GM19023 (cell line): ENCODE measurements around the gene SETD7.

Experiments used
- ATAC-seq: cut with Tn5 transposase; IDR thresholded peaks from one replicate; pipeline ENCODE4 v1.9.1; 2021; ENCODE audit warnings: mild to moderate bottlenecking, moderate library complexity; ENCODE audit not compliant: unreplicated experiment

The SETD7 gene

GRCh38 chr4:139514382-139515059 lies 41.5 kb downstream of the SETD7 start:
- no peak for ATAC-seq

- ATAC-seq, result no peak
Observed at GRCh38 chr4:139511320-139511719, 44.7 kb downstream of the SETD7 start.

- no peak for ATAC-seq
Observed at GRCh38 chr4:139509727-139510410, 46.1 kb downstream of the SETD7 start.

- ATAC-seq, result no peak
Observed at GRCh38 chr4:139508581-139509237, 47.3 kb downstream of the SETD7 start.

- ATAC-seq, result no peak
Observed at GRCh38 chr4:139506774-139507173, 49.2 kb downstream of the SETD7 start.

- no peak for ATAC-seq
Observed at GRCh38 chr4:139503622-139504166, 52.3 kb downstream of the SETD7 start.

- ATAC-seq, result no peak
Observed at GRCh38 chr4:139501927-139502899, 53.8 kb downstream of the SETD7 start.

- no peak for ATAC-seq
Observed at GRCh38 chr4:139501527-139501926, 54.5 kb downstream of the SETD7 start.

- no peak for ATAC-seq
Observed at GRCh38 chr4:139501117-139501516, 54.9 kb downstream of the SETD7 start.

- no peak for ATAC-seq
Observed at GRCh38 chr4:139499186-139499585, 56.8 kb downstream of the SETD7 start.

- ATAC-seq, result no peak
Observed at GRCh38 chr4:139493176-139493575, 62.8 kb downstream of the SETD7 start.

GRCh38 chr4:139492429-139492828 lies 63.6 kb downstream of the SETD7 start:
- no peak for ATAC-seq

GRCh38 chr4:139489638-139490037 lies 66.4 kb downstream of the SETD7 start:
- no peak for ATAC-seq

- ATAC-seq, result no peak
Observed at GRCh38 chr4:139488442-139488841, 67.6 kb downstream of the SETD7 start.

- ATAC-seq, result no peak
Observed at GRCh38 chr4:139484783-139485311, 71.2 kb downstream of the SETD7 start.

- ATAC-seq, result no peak
Observed at GRCh38 chr4:139483000-139483399, 73.0 kb downstream of the SETD7 start.

GRCh38 chr4:139481465-139481864 lies 74.6 kb downstream of the SETD7 start:
- ATAC-seq, result no peak

- ATAC-seq, result no peak
Observed at GRCh38 chr4:139476363-139476762, 79.7 kb downstream of the SETD7 start.

- no peak for ATAC-seq
Observed at GRCh38 chr4:139472852-139473251, 83.2 kb downstream of the SETD7 start.

- ATAC-seq, result no peak
Observed at GRCh38 chr4:139470997-139471665, 84.9 kb downstream of the SETD7 start.
